Measurements from ENCODE around the gene OR51G2. TPM values are rescaled to one million over a fixed set of nuclear protein-coding genes. Genes with fewer than 3 reads are reported as not detected.

OR51G2 gene
- polyA plus RNA-seq, 1 donor (not counting 4 experiments of a cell fraction or from before 2014, with no cell fraction given) = not detected

DNA sequence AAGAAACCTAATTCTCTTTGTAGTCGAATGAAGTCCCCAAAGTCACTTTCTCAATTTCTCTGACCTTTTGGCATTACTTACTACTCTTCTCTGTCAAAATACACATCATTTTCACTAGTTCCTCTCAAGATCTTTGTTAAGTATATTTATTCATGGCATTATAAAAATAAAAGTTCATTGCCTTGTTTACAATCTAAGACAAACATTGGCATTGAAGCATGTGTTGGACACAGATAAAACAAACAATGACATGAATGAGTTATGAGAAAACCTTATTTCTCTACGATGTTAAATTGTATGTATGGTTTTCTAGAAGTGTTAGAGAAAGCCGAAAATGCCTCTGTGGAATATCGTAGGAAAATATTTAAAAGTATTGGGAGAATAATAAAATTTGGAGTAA is 13.6 kb upstream of the OR51G2 start:
- Histone ChIP-seq H3K4me3 (ENCODE audit: control insufficient read depth in 2 of 3, extremely low read depth in 1 of 3, insufficient read depth in 2 of 3, low read depth in 1 of 3, low read length in 3 of 3) (no peak overlapping the region), H2AFZ (ENCODE audit: control insufficient read depth, low read length) (no peak overlapping the region), H3K9me3 (ENCODE audit: control insufficient read depth, low read depth, low read length) (no peaks in the 10 kb centered on the region), H3K4me1 (ENCODE audit: control insufficient read depth, extremely low read depth, insufficient read depth, low read length) (no peaks in the 10 kb centered on the region), H3K27me3 (ENCODE audit: control insufficient read depth, extremely low read depth, insufficient read depth, low read length) (no peaks in the 10 kb centered on the region), H3K79me2 (ENCODE audit: control insufficient read depth, insufficient read depth, low read length) (no peaks in the 10 kb centered on the region), H3K9me1 (ENCODE audit: control insufficient read depth, extremely low read depth, insufficient read depth, low read length) (no peaks in the 10 kb centered on the region), H3K27ac (ENCODE audit: control insufficient read depth, insufficient read depth, low read length) (no peak overlapping the region), H3K4me2 (ENCODE audit: control insufficient read depth, extremely low read depth, insufficient read depth, low read depth, low read length) (no peak overlapping the region), H3K9ac (ENCODE audit: control insufficient read depth, extremely low read depth, insufficient read depth, low read length) (no peak overlapping the region), H3K36me3 (ENCODE audit: control insufficient read depth in 2 of 2, extremely low read depth in 1 of 2, insufficient read depth in 2 of 2, low read length in 2 of 2) (no peaks in the 10 kb centered on the region), H4K20me1 (ENCODE audit: control insufficient read depth, extremely low read depth, insufficient read depth, low read length) (no peaks in the 10 kb centered on the region)
- DNase-seq (ENCODE audit: low read depth, low spot score) (no peak), FAIRE-seq (no peak)
- dilution Hi-C loops (cut with MboI; ENCODE audit: extremely low pct_ligation_motif_present, low sequenced_read_pairs) = no loop called here
- TF ChIP-seq, protein P1, sequence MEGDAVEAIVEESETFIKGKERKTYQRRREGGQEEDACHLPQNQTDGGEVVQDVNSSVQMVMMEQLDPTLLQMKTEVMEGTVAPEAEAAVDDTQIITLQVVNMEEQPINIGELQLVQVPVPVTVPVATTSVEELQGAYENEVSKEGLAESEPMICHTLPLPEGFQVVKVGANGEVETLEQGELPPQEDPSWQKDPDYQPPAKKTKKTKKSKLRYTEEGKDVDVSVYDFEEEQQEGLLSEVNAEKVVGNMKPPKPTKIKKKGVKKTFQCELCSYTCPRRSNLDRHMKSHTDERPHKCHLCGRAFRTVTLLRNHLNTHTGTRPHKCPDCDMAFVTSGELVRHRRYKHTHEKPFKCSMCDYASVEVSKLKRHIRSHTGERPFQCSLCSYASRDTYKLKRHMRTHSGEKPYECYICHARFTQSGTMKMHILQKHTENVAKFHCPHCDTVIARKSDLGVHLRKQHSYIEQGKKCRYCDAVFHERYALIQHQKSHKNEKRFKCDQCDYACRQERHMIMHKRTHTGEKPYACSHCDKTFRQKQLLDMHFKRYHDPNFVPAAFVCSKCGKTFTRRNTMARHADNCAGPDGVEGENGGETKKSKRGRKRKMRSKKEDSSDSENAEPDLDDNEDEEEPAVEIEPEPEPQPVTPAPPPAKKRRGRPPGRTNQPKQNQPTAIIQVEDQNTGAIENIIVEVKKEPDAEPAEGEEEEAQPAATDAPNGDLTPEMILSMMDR (optimal IDR thresholded peaks at IDR 0.05 in 1 of 3, IDR thresholded peaks at IDR 0.05 in 1 of 3, conservative IDR thresholded peaks at IDR 0.05 in 1 of 3; ENCODE audit: extremely low read depth in 1 of 3, insufficient read depth in 2 of 3, low read length in 3 of 3) = no peak
- TF ChIP-seq EZH2 (IDR thresholded peaks at IDR 0.05; ENCODE audit: low read length) = no peak

DNA sequence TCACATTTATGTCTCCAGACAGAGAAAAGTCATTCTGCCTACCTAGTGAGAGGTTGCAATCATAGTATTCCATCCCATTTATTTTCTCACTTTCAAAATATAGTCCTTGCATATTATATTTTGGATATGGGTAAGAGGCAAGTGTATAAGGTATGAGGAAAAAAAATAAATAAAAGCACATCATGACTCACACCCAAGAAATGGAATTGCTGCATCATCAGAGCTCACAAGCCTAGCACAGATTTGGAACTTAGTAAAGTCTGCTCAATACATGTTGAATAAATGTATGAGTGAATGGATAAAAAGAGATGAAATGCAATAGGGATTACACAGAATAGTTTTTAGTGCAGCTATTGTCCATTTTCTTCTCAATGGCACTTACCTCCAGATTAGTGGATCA is 7.5 kb upstream of the OR51G2 start:
- Histone ChIP-seq H3K79me2 (ENCODE audit: control insufficient read depth, insufficient read depth, low read length) (no peaks in the 10 kb centered on the region), H2AFZ (ENCODE audit: control insufficient read depth, low read length) (no peak overlapping the region), H3K9me3 (ENCODE audit: control insufficient read depth, low read depth, low read length) (no peaks in the 10 kb centered on the region), H3K9ac (ENCODE audit: control insufficient read depth, extremely low read depth, insufficient read depth, low read length) (no peak overlapping the region), H3K4me3 (ENCODE audit: control insufficient read depth in 2 of 3, extremely low read depth in 1 of 3, insufficient read depth in 2 of 3, low read depth in 1 of 3, low read length in 3 of 3) (no peak overlapping the region), H3K9me1 (ENCODE audit: control insufficient read depth, extremely low read depth, insufficient read depth, low read length) (no peaks in the 10 kb centered on the region), H4K20me1 (ENCODE audit: control insufficient read depth, extremely low read depth, insufficient read depth, low read length) (no peaks in the 10 kb centered on the region), H3K4me2 (ENCODE audit: control insufficient read depth, extremely low read depth, insufficient read depth, low read depth, low read length) (no peak overlapping the region), H3K27ac (ENCODE audit: control insufficient read depth, insufficient read depth, low read length) (no peak overlapping the region), H3K4me1 (ENCODE audit: control insufficient read depth, extremely low read depth, insufficient read depth, low read length) (no peaks in the 10 kb centered on the region), H3K36me3 (ENCODE audit: control insufficient read depth in 2 of 2, extremely low read depth in 1 of 2, insufficient read depth in 2 of 2, low read length in 2 of 2) (no peaks in the 10 kb centered on the region), H3K27me3 (ENCODE audit: control insufficient read depth, extremely low read depth, insufficient read depth, low read length) (no peaks in the 10 kb centered on the region)
- TF ChIP-seq, protein P1 (optimal IDR thresholded peaks at IDR 0.05 in 1 of 3, IDR thresholded peaks at IDR 0.05 in 1 of 3, conservative IDR thresholded peaks at IDR 0.05 in 1 of 3; ENCODE audit: extremely low read depth in 1 of 3, insufficient read depth in 2 of 3, low read length in 3 of 3) = no peak
- dilution Hi-C loops (cut with MboI; ENCODE audit: extremely low pct_ligation_motif_present, low sequenced_read_pairs) = no loop called here
- no peak for DNase-seq (ENCODE audit: low read depth, low spot score)
- no peak for FAIRE-seq
